Mesenteric fat pad (tissue), 1 donor: ENCODE results near the gene CAST. TPM values are rescaled to one million over a fixed set of nuclear protein-coding genes. Genes with fewer than 3 reads are reported as not detected.

Source experiments
- DNase-seq: peaks from one replicate; pipeline ENCODE4 v3.0.0-alpha.2; 2020; ENCODE audit warnings: low spot score
- total RNA-seq: library from RNA; stranded (reverse); fragmentation: NEBNext Ultra II Directional; extraction: Animal tissue kit (Norgen Biotek cat#: 25700); gene quantifications from one replicate; pipeline ENCODE4 v1.2.1, GENCODE V29; 2021
- donor health status: DM: yes; HTN: yes; CAD: no.

The CAST gene
- total RNA-seq, 1 donor from 2014 or later: 299 TPM

GRCh38 chr5:96814041-96814440 lies 151.9 kb downstream of the CAST start:
- DNase-seq: no peak

GRCh38 chr5:96816411-96816939 lies 154.3 kb downstream of the CAST start:
- no peak for DNase-seq

GRCh38 chr5:96816991-96817390 lies 154.8 kb downstream of the CAST start:
- DNase-seq: no peak

GRCh38 chr5:96817506-96817905 lies 155.3 kb downstream of the CAST start:
- DNase-seq: no peak

GRCh38 chr5:96818125-96818788 lies 156.1 kb downstream of the CAST start:
- DNase-seq: no peak

GRCh38 chr5:96819806-96820205 lies 157.6 kb downstream of the CAST start:
- DNase-seq: no peak

- no peak for DNase-seq
Observed at GRCh38 chr5:96821260-96821916, 159.2 kb downstream of the CAST start.

- no peak for DNase-seq
Observed at GRCh38 chr5:96822686-96823459, 160.7 kb downstream of the CAST start.

GRCh38 chr5:96823900-96824380 lies 161.8 kb downstream of the CAST start:
- no peak for DNase-seq

Other genes with a start within 250 kb of the CAST start
- gene PCSK1, start 229.1 kb upstream of the CAST start, total RNA-seq: 1.6 TPM
- 85.1 TPM for gene ERAP1, start 145.6 kb downstream of the CAST start, total RNA-seq
- gene ERAP2, start 214.1 kb downstream of the CAST start, total RNA-seq: 10.7 TPM